OCI-LY7 (cell line): ENCODE results near the gene KRT72. TPM values are rescaled to one million over a fixed set of nuclear protein-coding genes. Genes with fewer than 3 reads are reported as not detected.

Experiments
- BruUV-seq: library from RNA; stranded (reverse); fragments of 400-500 nt; replicated peaks from 2 replicates; lab custom pipeline; 2021; lab: Mats Ljungman, UMichigan
- CTCF ChIA-PET: fragments of 300-600 bp; sonication (Branson Sonifier 250); formaldehyde crosslinking; loops from one replicate; lab custom pipeline; 2022; ENCODE audit warnings: antibody characterized with exemption; ENCODE audit not compliant: unreplicated experiment; lab: Charles Lee
- POLR2A ChIA-PET: fragments of 300-600 bp; sonication (Branson Sonifier 250); formaldehyde crosslinking; loops from one replicate; lab custom pipeline; 2022; ENCODE audit warnings: antibody characterized with exemption; lab: Charles Lee
- DNase-seq: peaks from one replicate; pipeline ENCODE4 v3.0.0-alpha.2; 2015; ENCODE audit warnings: low spot score
- H2AFZ ChIP-seq: fragments of 200-600 bp; sonication (generic), shearing (Covaris generic); 2 replicates; pipeline ENCODE4 v1.6.1; 2014; ENCODE audit warnings: mild to moderate bottlenecking, antibody characterized with exemption, low read length, moderate library complexity
- H3K27ac ChIP-seq: fragments of 200-600 bp; sonication (generic); 2 replicates; pipeline ENCODE4 v1.5.1; 2014; ENCODE audit warnings: mixed run types, low read depth, mild to moderate bottlenecking, moderate library complexity, low read length, inconsistent platforms; ENCODE audit not compliant: poor library complexity, severe bottlenecking
- H3K36me3 ChIP-seq: fragments of 200-600 bp; sonication (generic); 2 replicates; pipeline ENCODE4 v1.6.1; 2014; ENCODE audit warnings: mild to moderate bottlenecking, antibody characterized with exemption, low read length, moderate library complexity, mixed read lengths; ENCODE audit not compliant: insufficient read depth
- H3K4me1 ChIP-seq: fragments of 200-600 bp; sonication (generic); 2 replicates; pipeline ENCODE4 v1.5.1; 2014; ENCODE audit warnings: mild to moderate bottlenecking, low read length; ENCODE audit not compliant: insufficient read depth, poor library complexity, severe bottlenecking
- H3K4me2 ChIP-seq: fragments of 200-600 bp; sonication (generic); 2 replicates; pipeline ENCODE4 v1.6.1; 2014; ENCODE audit warnings: mild to moderate bottlenecking, low read length
- H3K4me3 ChIP-seq: fragments of 200-600 bp; sonication (generic); 2 replicates; pipeline ENCODE4 v1.5.1; 2014; ENCODE audit warnings: mild to moderate bottlenecking, low read depth, low read length; ENCODE audit not compliant: poor library complexity, severe bottlenecking
- H3K79me2 ChIP-seq: fragments of 200-600 bp; sonication (generic); 2 replicates; pipeline ENCODE4 v1.6.1; 2016; ENCODE audit warnings: low read depth, mild to moderate bottlenecking, low read length, moderate library complexity, mixed read lengths; ENCODE audit not compliant: insufficient read depth
- H3K9me2 ChIP-seq: fragments of 200-600 bp; sonication (generic); 2 replicates; pipeline ENCODE4 v1.6.1; 2016; ENCODE audit warnings: mild to moderate bottlenecking, low read length, mixed read lengths; ENCODE audit not compliant: insufficient read depth
- H3K9me3 ChIP-seq: fragments of 200-600 bp; sonication (generic); 2 replicates; pipeline ENCODE4 v1.6.1; 2014; ENCODE audit warnings: mild to moderate bottlenecking, mixed run types, low read length, mixed read lengths
- H4K20me1 ChIP-seq: fragments of 200-600 bp; sonication (generic); 2 replicates; pipeline ENCODE4 v1.6.1; 2014; ENCODE audit warnings: mild to moderate bottlenecking, antibody characterized with exemption, low read length, moderate library complexity, mixed read lengths; ENCODE audit not compliant: insufficient read depth
- EZH2phosphoT487 ChIP-seq: fragments of 200-600 bp; sonication (generic); IDR thresholded peaks from 2 replicates; pipeline ENCODE4 v1.6.1; 2018; ENCODE audit warnings: low read depth, borderline replicate concordance, mild to moderate bottlenecking, mixed run types, antibody characterized with exemption, low read length, moderate library complexity, mixed read lengths
- intact Hi-C: fragments of 100-400 bp; cut with micrococcal nuclease; formaldehyde crosslinking; loops from one replicate; pipeline ENCODE4 v1.10.0; 2022; ENCODE audit not compliant: unreplicated experiment
- total RNA-seq, 2 experiments: library from RNA; depleted of rRNA in 1 of 2; stranded (reverse); fragments of >200 nt in 1 of 2; shearing (Covaris generic) in 1 of 2; gene quantifications; 2 replicates each; pipeline ENCODE4 v1.2.3, GENCODE V29; 2014 to 2022
- TF ChIP-seq, protein P1 (sequence below): fragments of 200-600 bp; sonication (generic); conservative IDR thresholded peaks from 2 replicates; pipeline ENCODE4 v1.5.1; 2014; ENCODE audit warnings: mild to moderate bottlenecking, antibody characterized with exemption, low read length, moderate library complexity, mixed read lengths

Gene KRT72
- total RNA-seq, 2 experiments from 2014 or later: not detected

DNA sequence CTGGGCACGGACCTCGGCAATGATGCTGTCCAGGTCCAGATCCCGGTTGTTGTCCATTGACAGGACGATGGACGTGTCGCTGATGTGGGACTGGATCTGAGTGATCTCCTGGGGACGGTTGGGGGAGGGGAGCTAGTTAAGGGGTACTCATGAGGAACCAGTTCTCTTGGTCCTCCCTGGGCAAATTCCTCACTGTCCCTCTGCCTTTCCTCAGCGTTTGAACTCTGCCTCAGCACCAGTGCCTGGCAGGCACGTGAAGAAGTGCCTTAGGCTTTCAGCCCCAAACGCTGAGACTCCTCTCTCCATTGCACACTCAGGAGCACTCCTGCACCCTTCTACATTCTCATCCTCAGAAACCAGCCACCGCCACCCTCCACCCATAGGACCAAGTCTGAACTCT, 9.7 kb downstream of the KRT72 start:
- ChIA-PET CTCF (no interaction called here), POLR2A (no interaction called here)
- no peak overlapping the region for H3K4me3 ChIP-seq
- H3K27ac ChIP-seq: no peak overlapping the region
- H3K79me2 ChIP-seq: no peaks in the 10 kb centered on the region
- intact Hi-C loops: no loop called here
- H3K9me3 ChIP-seq: no peaks in the 10 kb centered on the region
- H3K9me2 ChIP-seq: no peaks in the 10 kb centered on the region
- no TSS peak for BruUV-seq
- H2AFZ ChIP-seq: no peak overlapping the region
- no peaks in the 10 kb centered on the region for H4K20me1 ChIP-seq
- H3K4me2 ChIP-seq: no peak overlapping the region
- DNase-seq: no peak
- TF ChIP-seq EZH2phosphoT487: no peak
- H3K4me1 ChIP-seq: no peaks in the 10 kb centered on the region
- H3K36me3 ChIP-seq: no peaks in the 10 kb centered on the region

DNA sequence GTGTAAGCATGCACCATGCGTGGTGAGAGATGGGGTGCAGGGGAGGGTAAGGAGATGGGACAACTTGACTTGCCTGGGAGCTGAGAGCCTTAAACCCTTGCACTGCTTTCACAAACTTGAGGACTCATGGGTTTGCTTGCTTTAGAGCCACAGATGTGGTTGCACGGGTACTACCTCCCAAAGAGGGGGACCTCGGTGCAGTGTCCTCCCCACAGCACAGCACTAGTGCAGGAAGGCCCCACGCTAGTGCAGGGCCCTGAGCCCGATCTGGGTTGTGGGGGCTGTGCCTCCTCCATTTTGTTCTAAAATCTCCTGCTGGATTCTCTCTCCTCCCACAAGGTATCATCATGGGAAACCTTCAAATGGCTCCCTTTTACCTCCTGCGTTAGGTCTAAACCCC, 11.2 kb downstream of the KRT72 start:
- H3K4me2 ChIP-seq: no peak overlapping the region
- no peak overlapping the region for H3K27ac ChIP-seq
- CTCF ChIA-PET: no interaction called here
- no peaks in the 10 kb centered on the region for H4K20me1 ChIP-seq
- POLR2A ChIA-PET: no interaction called here
- no peaks in the 10 kb centered on the region for H3K9me2 ChIP-seq
- no peak overlapping the region for H3K4me3 ChIP-seq
- no peaks in the 10 kb centered on the region for H3K9me3 ChIP-seq
- TF ChIP-seq EZH2phosphoT487: no peak
- TF ChIP-seq, protein P1, sequence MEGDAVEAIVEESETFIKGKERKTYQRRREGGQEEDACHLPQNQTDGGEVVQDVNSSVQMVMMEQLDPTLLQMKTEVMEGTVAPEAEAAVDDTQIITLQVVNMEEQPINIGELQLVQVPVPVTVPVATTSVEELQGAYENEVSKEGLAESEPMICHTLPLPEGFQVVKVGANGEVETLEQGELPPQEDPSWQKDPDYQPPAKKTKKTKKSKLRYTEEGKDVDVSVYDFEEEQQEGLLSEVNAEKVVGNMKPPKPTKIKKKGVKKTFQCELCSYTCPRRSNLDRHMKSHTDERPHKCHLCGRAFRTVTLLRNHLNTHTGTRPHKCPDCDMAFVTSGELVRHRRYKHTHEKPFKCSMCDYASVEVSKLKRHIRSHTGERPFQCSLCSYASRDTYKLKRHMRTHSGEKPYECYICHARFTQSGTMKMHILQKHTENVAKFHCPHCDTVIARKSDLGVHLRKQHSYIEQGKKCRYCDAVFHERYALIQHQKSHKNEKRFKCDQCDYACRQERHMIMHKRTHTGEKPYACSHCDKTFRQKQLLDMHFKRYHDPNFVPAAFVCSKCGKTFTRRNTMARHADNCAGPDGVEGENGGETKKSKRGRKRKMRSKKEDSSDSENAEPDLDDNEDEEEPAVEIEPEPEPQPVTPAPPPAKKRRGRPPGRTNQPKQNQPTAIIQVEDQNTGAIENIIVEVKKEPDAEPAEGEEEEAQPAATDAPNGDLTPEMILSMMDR: no peak
- no TSS peak for BruUV-seq
- DNase-seq: no peak
- intact Hi-C loops: no loop called here
- no peak overlapping the region for H2AFZ ChIP-seq
- no peaks in the 10 kb centered on the region for H3K36me3 ChIP-seq
- H3K4me1 ChIP-seq: no peaks in the 10 kb centered on the region
- H3K79me2 ChIP-seq: no peaks in the 10 kb centered on the region

DNA sequence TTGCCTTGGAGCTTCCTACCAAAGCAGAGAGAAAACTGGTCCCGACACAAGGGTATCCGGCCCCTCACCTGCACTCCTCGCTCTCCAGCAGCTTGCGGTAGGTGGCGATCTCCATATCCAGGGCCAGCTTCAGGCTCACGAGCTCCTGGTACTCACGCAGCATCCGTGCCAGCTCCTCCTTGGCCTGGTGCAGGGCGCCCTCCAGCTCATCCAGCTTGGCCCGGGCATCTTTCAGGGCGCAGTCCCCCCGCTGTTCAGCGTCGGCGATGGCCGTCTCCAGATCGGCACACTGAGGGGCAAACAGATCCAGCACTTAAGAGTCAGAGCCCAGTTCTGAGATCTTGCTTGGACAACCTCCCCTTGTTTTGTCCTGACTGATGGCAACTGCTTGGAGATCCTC, 13.7 kb downstream of the KRT72 start:
- Histone ChIP-seq H3K4me2 (no peak overlapping the region), H4K20me1 (no peaks in the 10 kb centered on the region), H3K79me2 (no peaks in the 10 kb centered on the region), H3K9me3 (no peaks in the 10 kb centered on the region), H3K36me3 (no peaks in the 10 kb centered on the region), H3K27ac (no peak overlapping the region), H3K9me2 (no peaks in the 10 kb centered on the region), H3K4me1 (no peaks in the 10 kb centered on the region), H2AFZ (no peak overlapping the region), H3K4me3 (no peak overlapping the region)
- POLR2A ChIA-PET: no interaction called here
- TF ChIP-seq EZH2phosphoT487: no peak
- TF ChIP-seq, protein P1: no peak
- no TSS peak for BruUV-seq
- intact Hi-C loops: no loop called here
- CTCF ChIA-PET: no interaction called here
- DNase-seq: no peak
